K562 treated with DMSO at 1 percent for 24 hours (cell line): ENCODE results near the gene LHX8. TPM values are rescaled to one million over a fixed set of nuclear protein-coding genes. Genes with fewer than 3 reads are reported as not detected.

Source experiments
- total RNA-seq: library from RNA; unstranded; fragments of 300-600 nt; gene quantifications from 2 replicates; pipeline ENCODE4 v1.2.3, GENCODE V29; 2022; ENCODE audit warnings: low read depth; ENCODE audit not compliant: insufficient read depth

The LHX8 gene
- total RNA-seq = not detected in 2 replicates

GRCh38 chr1:75133750-75134646 is at the start of gene LHX8:
LHX8 (plus strand) TSS chr1:75134388; CDS start chr1:75136615, 2,227 bp downstream.

